IMR-90 (cell line): ENCODE measurements around the gene RABGAP1. TPM values are rescaled to one million over a fixed set of nuclear protein-coding genes. Genes with fewer than 3 reads are reported as not detected.

ENCODE experiments used
- ATAC-seq: fragments of 200-7000 bp; cut with Tn5 transposase; 2 replicates; pipeline ENCODE4 v1.9.1; 2020; ENCODE audit warnings: low read depth, mild to moderate bottlenecking, moderate library complexity
- BruUV-seq: library from RNA; stranded (reverse); fragments of 400-500 nt; replicated peaks from 2 replicates; lab custom pipeline; 2021; lab: Mats Ljungman, UMichigan
- CTCF ChIA-PET: fragments of 300-600 bp; formaldehyde crosslinking; extraction: SDS; loops from one replicate; lab custom pipeline; 2021; ENCODE audit warnings: antibody characterized with exemption; lab: Yijun Ruan, JAX
- POLR2A ChIA-PET: fragments of 300-600 bp; sonication (Branson Sonifier 250); formaldehyde crosslinking; loops from one replicate; lab custom pipeline; 2022; ENCODE audit warnings: antibody characterized with exemption; ENCODE audit not compliant: unreplicated experiment; lab: Charles Lee
- DNase-seq: peaks from one replicate; pipeline ENCODE4 v3.0.0; 2013
- H2AFZ ChIP-seq: replicated peaks from 2 replicates; pipeline ENCODE3; 2013; ENCODE audit warnings: low read length, mild to moderate bottlenecking; ENCODE audit not compliant: poor library complexity
- H2AK5ac ChIP-seq: 2 replicates; pipeline ENCODE4 v1.6.1; 2013; ENCODE audit warnings: low read depth, low read length, inconsistent platforms
- H2AK9ac ChIP-seq: replicated peaks from 2 replicates; pipeline ENCODE3; 2013; ENCODE audit warnings: mild to moderate bottlenecking, low read depth, low read length, moderate library complexity; ENCODE audit not compliant: poor library complexity
- H2BK120ac ChIP-seq: 2 replicates; pipeline ENCODE4 v1.6.1; 2013; ENCODE audit warnings: low read depth, low read length, inconsistent platforms
- H2BK15ac ChIP-seq: 3 replicates; pipeline ENCODE4 v1.6.1; 2013; ENCODE audit warnings: low read depth, low read length, inconsistent platforms
- H2BK20ac ChIP-seq: 2 replicates; pipeline ENCODE4 v1.6.1; 2013; ENCODE audit warnings: low read depth, mild to moderate bottlenecking, inconsistent platforms, low read length, moderate library complexity
- H2BK5ac ChIP-seq: 2 replicates; pipeline ENCODE4 v1.6.1; 2013; ENCODE audit warnings: mild to moderate bottlenecking, low read depth, low read length, inconsistent platforms; ENCODE audit not compliant: poor library complexity, severe bottlenecking
- H3K14ac ChIP-seq: replicated peaks from 2 replicates; pipeline ENCODE4 v1.6.1; 2013; ENCODE audit warnings: low read depth, low read length, inconsistent platforms
- H3K18ac ChIP-seq: 2 replicates; pipeline ENCODE4 v1.6.1; 2013; ENCODE audit warnings: low read depth, low read length, control low read depth
- H3K23ac ChIP-seq: 2 replicates; pipeline ENCODE4 v1.6.1; 2013; ENCODE audit warnings: low read depth, low read length, inconsistent platforms
- H3K27ac ChIP-seq: 2 replicates; pipeline ENCODE4 v1.5.1; 2013; ENCODE audit warnings: mild to moderate bottlenecking, control low read depth, low read length; ENCODE audit not compliant: insufficient read depth
- H3K27me3 ChIP-seq: 2 replicates; pipeline ENCODE4 v1.6.1; 2013; ENCODE audit warnings: low read length; ENCODE audit not compliant: control insufficient read depth, insufficient read depth
- H3K36me3 ChIP-seq: 2 replicates; pipeline ENCODE4 v1.6.1; 2013; ENCODE audit warnings: low read length, mixed read lengths; ENCODE audit not compliant: control insufficient read depth, insufficient read depth
- H3K4ac ChIP-seq: 2 replicates; pipeline ENCODE4 v1.6.1; 2013; ENCODE audit warnings: low read depth, low read length, inconsistent platforms
- H3K4me1 ChIP-seq: 2 replicates; pipeline ENCODE4 v1.6.1; 2013; ENCODE audit warnings: low read length, mixed read lengths; ENCODE audit not compliant: control insufficient read depth, insufficient read depth
- H3K4me2 ChIP-seq: 2 replicates; pipeline ENCODE4 v1.6.1; 2013; ENCODE audit warnings: low read depth, mild to moderate bottlenecking, control low read depth, low read length, moderate library complexity
- H3K4me3 ChIP-seq: 2 replicates; pipeline ENCODE4 v1.5.1; 2013; ENCODE audit warnings: low read depth, mild to moderate bottlenecking, control low read depth, low read length, moderate library complexity; ENCODE audit not compliant: insufficient read depth
- H3K56ac ChIP-seq: 2 replicates; pipeline ENCODE4 v1.6.1; 2013; ENCODE audit warnings: low read length, inconsistent platforms; ENCODE audit not compliant: insufficient read depth; ENCODE audit errors: extremely low read depth
- H3K79me1 ChIP-seq, 2 experiments: 2 replicates each; pipeline ENCODE4 v1.6.1; 2013; ENCODE audit warnings: low read length in 2 of 2, inconsistent platforms in 1 of 2, low read depth in 1 of 2
- H3K9ac ChIP-seq: 2 replicates; pipeline ENCODE4 v1.6.1; 2013; ENCODE audit warnings: low read depth, low read length, control low read depth
- H3K9me1 ChIP-seq: 2 replicates; pipeline ENCODE4 v1.6.1; 2013; ENCODE audit warnings: low read length, inconsistent platforms; ENCODE audit not compliant: insufficient read depth
- H3K9me3 ChIP-seq: 2 replicates; pipeline ENCODE4 v1.6.1; 2013; ENCODE audit warnings: low read length; ENCODE audit not compliant: control insufficient read depth, insufficient read depth
- H4K20me1 ChIP-seq: 2 replicates; pipeline ENCODE4 v1.6.1; 2013; ENCODE audit warnings: low read length, inconsistent platforms; ENCODE audit not compliant: insufficient read depth
- H4K5ac ChIP-seq: 2 replicates; pipeline ENCODE4 v1.6.1; 2013; ENCODE audit warnings: mild to moderate bottlenecking, low read depth, low read length, control low read depth
- H4K8ac ChIP-seq, 2 experiments: 2 replicates each; pipeline ENCODE4 v1.6.1; 2013; ENCODE audit warnings: low read depth in 2 of 2, low read length in 2 of 2, control low read depth in 1 of 2, inconsistent platforms in 1 of 2
- H4K91ac ChIP-seq: 2 replicates; pipeline ENCODE4 v1.6.1; 2013; ENCODE audit warnings: low read depth, low read length, inconsistent platforms; ENCODE audit not compliant: insufficient read depth
- MAFK ChIP-seq: IDR thresholded peaks from 2 replicates; pipeline ENCODE4 v1.6.1; 2012; ENCODE audit warnings: low read depth, low read length, improper control_type of control experiment
- WGBS, 2 experiments: methylation state at CpG; one replicate each; pipeline versions ENCODE4 v1.1.5 to v1.1.7; 2013; ENCODE audit warnings: missing lambda C conversion rate in 2 of 2; ENCODE audit not compliant: insufficient read length in 1 of 2; ENCODE audit errors: extremely low coverage in 2 of 2; 5-methylcytosine and 5-hydroxymethylcytosine counted together
- dilution Hi-C: fragments of 300-500 bp; cut with HindIII; formaldehyde crosslinking; loops from one replicate; pipeline ENCODE4 v1.14.3; 2018; ENCODE audit warnings: low sequenced_read_pairs; ENCODE audit not compliant: unreplicated experiment
- in situ Hi-C: fragments of 300-500 bp; cut with MboI; formaldehyde crosslinking; loops from 3 replicates; pipeline ENCODE4 v1.14.3; 2019; ENCODE audit warnings: low sequenced_read_pairs, inconsistent platforms, mixed read lengths
- intact Hi-C: fragments of 100-400 bp; cut with micrococcal nuclease; formaldehyde crosslinking; loops from 2 replicates; pipeline ENCODE4 v1.10.0; 2022
- polyA plus RNA-seq, 3 experiments: library from polyadenylated mRNA; depleted of rRNA; stranded (reverse); fragments of >200 nt; gene quantifications; 2 replicates each; pipeline ENCODE4 v1.2.3, GENCODE V29; 2012; ENCODE audit warnings: low replicate concordance in 1 of 3
- total RNA-seq: library from RNA; depleted of rRNA; stranded (reverse); fragments of >200 nt; gene quantifications from 2 replicates; pipeline ENCODE4 v1.2.3, GENCODE V29; 2012

Gene RABGAP1
- total and polyA plus RNA-seq, 2 of the 4 experiments (the other 2 are of a cell fraction), result 20.0 to 53.9 TPM

DNA sequence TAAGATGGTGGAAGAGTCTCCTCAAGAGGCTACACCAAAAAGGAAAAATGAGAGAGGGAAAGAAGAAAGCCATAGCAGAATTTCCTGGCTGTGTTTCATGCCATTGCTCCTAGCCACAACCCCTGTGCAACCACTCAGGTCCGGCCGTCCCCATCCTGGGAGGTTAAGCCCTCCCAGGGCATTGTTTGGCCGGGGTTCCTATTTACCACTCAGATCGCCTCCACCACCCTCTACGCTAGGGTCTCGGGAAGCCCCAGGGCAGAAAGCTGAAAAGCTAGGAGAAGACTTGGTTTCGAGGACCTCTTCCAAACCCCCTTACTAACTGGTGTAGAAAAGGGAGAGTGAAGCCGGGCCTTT is 36.4 kb upstream of the RABGAP1 start:
- no peaks in the 10 kb centered on the region for H3K27me3 ChIP-seq
- peak overlapping the region; percentile 99 for H3K4me3 ChIP-seq
- H2AK5ac ChIP-seq, result peak overlapping the region; percentile 10; the same call in 1 of the 2 replicates
- H3K36me3 ChIP-seq, result no peaks in the 10 kb centered on the region
- peak overlapping the region; percentile 78 for H4K91ac ChIP-seq
- H3K4ac ChIP-seq, result peak overlapping the region; percentile 87
- H3K4me2 ChIP-seq, result peak overlapping the region; percentile 96
- peak overlapping the region; percentile 75 to 76 for H4K8ac ChIP-seq
- peak; percentile 30 for ATAC-seq
- peak overlapping the region; percentile 74 for H2BK5ac ChIP-seq
- in situ Hi-C loops (no loop called here), intact Hi-C loops (loop anchor here (2.0 kb wide), 3 partner anchors 36 to 446 kb away; partner anchors contain the start of gene RABGAP1), dilution Hi-C loops (no loop called here)
- peak overlapping the region; percentile 95 for H3K27ac ChIP-seq
- H3K18ac ChIP-seq, result peak overlapping the region; percentile 56
- no peak for TF ChIP-seq MAFK
- H3K56ac ChIP-seq, result peak overlapping the region; percentile 93
- ChIA-PET CTCF (no interaction called here), POLR2A (no interaction called here)
- H3K23ac ChIP-seq, result peak overlapping the region; percentile 95
- 0 out of 2 replicates have a peak, but pooled peaks cover 2% of the 10 kb centered on the region for H3K4me1 ChIP-seq
- H4K20me1 ChIP-seq, result peaks cover 15% of the 10 kb centered on the region; the same call in 1 of the 2 replicates
- H3K9me1 ChIP-seq, result no peaks in the 10 kb centered on the region
- peak overlapping the region; percentile 65 for H4K5ac ChIP-seq
- peak overlapping the region; percentile 20; the same call in 1 of the 2 replicates for H2BK120ac ChIP-seq
- no peak overlapping the region for H2BK15ac ChIP-seq
- no peak overlapping the region for H2BK20ac ChIP-seq
- peak overlapping the region; percentile 95 for H2AK9ac ChIP-seq
- DNase-seq, result peak; percentile 4
- H2AFZ ChIP-seq, result peak overlapping the region; percentile 94
- H3K14ac ChIP-seq, result peak overlapping the region; percentile 72
- peak overlapping the region; percentile 98 for H3K9ac ChIP-seq
- no CpG with 5 or more reads among the region's 8 CpGs for WGBS, 2 experiments
- H3K79me1 ChIP-seq, result peaks cover 6 to 7% of the 10 kb centered on the region in 2 experiments; a peak in 2 of 4 replicates
- no TSS peak for BruUV-seq
- H3K9me3 ChIP-seq, result no peaks in the 10 kb centered on the region
